SK-N-SH treated with all-trans-retinoic acid at 6 μM for 48 hours (cell line): ENCODE measurements around the gene NHP2.

Experiments
- ARNTL ChIP-seq: fragments of 450-650 bp; formaldehyde crosslinking; IDR thresholded peaks from 2 replicates; pipeline ENCODE4 v1.5.0; 2020; ENCODE audit warnings: low read depth, mild to moderate bottlenecking, moderate library complexity, borderline replicate concordance
- BACH2 ChIP-seq: fragments of 250-450 bp; sonication (Bioruptor Pico); IDR thresholded peaks from 2 replicates; pipeline ENCODE4 v1.9.0; 2021; ENCODE audit warnings: mild to moderate bottlenecking, borderline replicate concordance
- ESRRG ChIP-seq: fragments of 250-450 bp; sonication (Bioruptor Pico); IDR thresholded peaks from 2 replicates; pipeline ENCODE4 v1.6.1; 2021; ENCODE audit warnings: mild to moderate bottlenecking
- GLIS3 ChIP-seq: fragments of 250-450 bp; sonication (Bioruptor Pico); IDR thresholded peaks from 2 replicates; pipeline ENCODE4 v1.5.0; 2020; ENCODE audit warnings: mild to moderate bottlenecking, moderate library complexity
- ISL1 ChIP-seq: fragments of 250-450 bp; sonication (Bioruptor Pico); IDR thresholded peaks from 2 replicates; pipeline ENCODE4 v2.1.2; 2022; ENCODE audit warnings: mild to moderate bottlenecking, moderate library complexity
- OSR1 ChIP-seq: fragments of 250-450 bp; sonication (Bioruptor Pico); IDR thresholded peaks from 2 replicates; pipeline ENCODE4 v1.8.0; 2022; ENCODE audit warnings: moderate library complexity, mild to moderate bottlenecking, inconsistent platforms
- SNAI2 ChIP-seq: fragments of 250-450 bp; sonication (Bioruptor Pico); IDR thresholded peaks from 2 replicates; pipeline ENCODE4 v1.5.0; 2020; ENCODE audit warnings: mild to moderate bottlenecking, moderate library complexity
- ZFP30 ChIP-seq: fragments of 450-650 bp; formaldehyde crosslinking; IDR thresholded peaks from 2 replicates; pipeline ENCODE4 v1.5.0; 2022; ENCODE audit warnings: mild to moderate bottlenecking, moderate library complexity
- ZNF70 ChIP-seq: fragments of 450-650 bp; formaldehyde crosslinking; IDR thresholded peaks from 2 replicates; pipeline ENCODE4 v1.5.0; 2020; ENCODE audit warnings: mild to moderate bottlenecking, moderate library complexity
- ZNF8 ChIP-seq: fragments of 450-650 bp; formaldehyde crosslinking; IDR thresholded peaks from 2 replicates; pipeline ENCODE4 v1.5.0; 2020; ENCODE audit warnings: mild to moderate bottlenecking, moderate library complexity
- TF ChIP-seq, protein P1 (sequence below): fragments of 250-450 bp; sonication (Bioruptor Pico); IDR thresholded peaks from 2 replicates; pipeline ENCODE4 v1.5.1; 2020; ENCODE audit warnings: low read depth, mild to moderate bottlenecking, moderate library complexity
- TF ChIP-seq, protein P2 (sequence below): fragments of 250-450 bp; sonication (Bioruptor Pico); IDR thresholded peaks from 2 replicates; pipeline ENCODE4 v1.8.0; 2021; ENCODE audit warnings: low read depth, mild to moderate bottlenecking, moderate library complexity, borderline replicate concordance
- TF ChIP-seq, protein P3 (sequence below): fragments of 250-450 bp; sonication (Bioruptor Pico); IDR thresholded peaks from 2 replicates; pipeline ENCODE4 v1.8.0; 2020; ENCODE audit warnings: mild to moderate bottlenecking, moderate library complexity, borderline replicate concordance

DNA sequence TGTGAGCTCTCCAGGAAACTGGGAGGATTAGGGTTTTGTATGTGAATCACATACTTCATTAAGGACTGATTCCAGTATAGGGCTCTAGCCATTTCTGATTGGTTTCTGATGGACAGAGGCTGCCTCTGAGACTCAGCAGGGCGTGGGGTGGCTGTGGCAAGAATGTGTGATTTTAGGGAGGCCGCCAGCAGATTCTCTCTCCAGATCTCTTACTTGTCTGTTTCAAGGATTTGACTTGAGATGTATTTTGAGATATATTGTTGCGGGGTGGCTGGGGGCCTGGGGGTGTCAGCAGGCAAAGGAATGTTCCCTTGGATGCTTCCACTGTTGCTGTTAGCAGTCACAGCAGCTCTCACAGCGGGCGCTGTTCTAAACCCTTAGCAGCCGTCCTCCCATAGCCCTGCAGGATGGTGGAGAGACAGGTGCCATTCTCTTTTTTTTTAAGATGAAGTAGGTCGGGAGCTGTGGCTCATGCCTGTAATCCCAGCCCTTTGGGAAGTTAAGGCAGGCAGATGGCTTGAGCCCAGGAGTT, 42.7 kb upstream of the NHP2 start:
- TF ChIP-seq, protein P1, sequence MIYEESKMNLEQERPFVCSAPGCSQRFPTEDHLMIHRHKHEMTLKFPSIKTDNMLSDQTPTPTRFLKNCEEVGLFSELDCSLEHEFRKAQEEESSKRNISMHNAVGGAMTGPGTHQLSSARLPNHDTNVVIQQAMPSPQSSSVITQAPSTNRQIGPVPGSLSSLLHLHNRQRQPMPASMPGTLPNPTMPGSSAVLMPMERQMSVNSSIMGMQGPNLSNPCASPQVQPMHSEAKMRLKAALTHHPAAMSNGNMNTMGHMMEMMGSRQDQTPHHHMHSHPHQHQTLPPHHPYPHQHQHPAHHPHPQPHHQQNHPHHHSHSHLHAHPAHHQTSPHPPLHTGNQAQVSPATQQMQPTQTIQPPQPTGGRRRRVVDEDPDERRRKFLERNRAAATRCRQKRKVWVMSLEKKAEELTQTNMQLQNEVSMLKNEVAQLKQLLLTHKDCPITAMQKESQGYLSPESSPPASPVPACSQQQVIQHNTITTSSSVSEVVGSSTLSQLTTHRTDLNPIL (CRISPR knock-in tag): no peak
- TF ChIP-seq, protein P2, sequence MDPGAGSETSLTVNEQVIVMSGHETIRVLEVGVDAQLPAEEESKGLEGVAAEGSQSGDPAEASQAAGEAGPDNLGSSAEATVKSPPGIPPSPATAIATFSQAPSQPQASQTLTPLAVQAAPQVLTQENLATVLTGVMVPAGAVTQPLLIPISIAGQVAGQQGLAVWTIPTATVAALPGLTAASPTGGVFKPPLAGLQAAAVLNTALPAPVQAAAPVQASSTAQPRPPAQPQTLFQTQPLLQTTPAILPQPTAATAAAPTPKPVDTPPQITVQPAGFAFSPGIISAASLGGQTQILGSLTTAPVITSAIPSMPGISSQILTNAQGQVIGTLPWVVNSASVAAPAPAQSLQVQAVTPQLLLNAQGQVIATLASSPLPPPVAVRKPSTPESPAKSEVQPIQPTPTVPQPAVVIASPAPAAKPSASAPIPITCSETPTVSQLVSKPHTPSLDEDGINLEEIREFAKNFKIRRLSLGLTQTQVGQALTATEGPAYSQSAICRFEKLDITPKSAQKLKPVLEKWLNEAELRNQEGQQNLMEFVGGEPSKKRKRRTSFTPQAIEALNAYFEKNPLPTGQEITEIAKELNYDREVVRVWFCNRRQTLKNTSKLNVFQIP: no peak
- TF ChIP-seq ISL1 (CRISPR knock-in tag) (no peak), ESRRG (CRISPR knock-in tag) (no peak), ZFP30 (CRISPR knock-in tag) (no peak), OSR1 (no peak), BACH2 (no peak), ZNF8 (CRISPR knock-in tag) (no peak), GLIS3 (CRISPR knock-in tag) (no peak), ZNF70 (CRISPR knock-in tag) (no peak), ARNTL (CRISPR knock-in tag) (no peak), SNAI2 (no peak)
- TF ChIP-seq, protein P3, sequence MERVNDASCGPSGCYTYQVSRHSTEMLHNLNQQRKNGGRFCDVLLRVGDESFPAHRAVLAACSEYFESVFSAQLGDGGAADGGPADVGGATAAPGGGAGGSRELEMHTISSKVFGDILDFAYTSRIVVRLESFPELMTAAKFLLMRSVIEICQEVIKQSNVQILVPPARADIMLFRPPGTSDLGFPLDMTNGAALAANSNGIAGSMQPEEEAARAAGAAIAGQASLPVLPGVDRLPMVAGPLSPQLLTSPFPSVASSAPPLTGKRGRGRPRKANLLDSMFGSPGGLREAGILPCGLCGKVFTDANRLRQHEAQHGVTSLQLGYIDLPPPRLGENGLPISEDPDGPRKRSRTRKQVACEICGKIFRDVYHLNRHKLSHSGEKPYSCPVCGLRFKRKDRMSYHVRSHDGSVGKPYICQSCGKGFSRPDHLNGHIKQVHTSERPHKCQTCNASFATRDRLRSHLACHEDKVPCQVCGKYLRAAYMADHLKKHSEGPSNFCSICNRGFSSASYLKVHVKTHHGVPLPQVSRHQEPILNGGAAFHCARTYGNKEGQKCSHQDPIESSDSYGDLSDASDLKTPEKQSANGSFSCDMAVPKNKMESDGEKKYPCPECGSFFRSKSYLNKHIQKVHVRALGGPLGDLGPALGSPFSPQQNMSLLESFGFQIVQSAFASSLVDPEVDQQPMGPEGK (CRISPR knock-in tag): no peak
